HFF-Myc (cell line): ENCODE measurements around the gene PI4KA.

ENCODE experiments used
- DNase-seq: peaks from one replicate; pipeline ENCODE4 v3.0.0-alpha.2; 2011; ENCODE audit warnings: low read depth; ENCODE audit errors: extremely low read depth
- H3K4me3 ChIP-seq: replicated peaks from 2 replicates; pipeline ENCODE4 v1.5.1; 2011; ENCODE audit warnings: low read depth, mild to moderate bottlenecking, control low read depth, low read length
- CTCF ChIP-seq: IDR thresholded peaks from 2 replicates; pipeline ENCODE4 v1.5.1; 2012; ENCODE audit warnings: mild to moderate bottlenecking, low read depth, low read length, control low read depth; ENCODE audit errors: missing control alignments

PI4KA gene

GRCh38 chr22:20875296-20875695 is 16.7 kb upstream of the PI4KA start:
- H3K4me3 ChIP-seq: no peak overlapping the region
- no peak for DNase-seq
- no peak for TF ChIP-seq CTCF

- DNase-seq: no peak
- no peak overlapping the region for H3K4me3 ChIP-seq
- TF ChIP-seq CTCF: no peak
Measured at GRCh38 chr22:20873214-20873613, 14.6 kb upstream of the PI4KA start.

GRCh38 chr22:20869234-20869633 is 10.6 kb upstream of the PI4KA start:
- DNase-seq: no peak
- no peak for TF ChIP-seq CTCF
- H3K4me3 ChIP-seq: no peak overlapping the region

- H3K4me3 ChIP-seq: no peak overlapping the region
- peak; percentile 42 for DNase-seq
- TF ChIP-seq CTCF: no peak
Measured at GRCh38 chr22:20868025-20868962, 9.7 kb upstream of the PI4KA start.

- TF ChIP-seq CTCF: no peak
- no peak overlapping the region for H3K4me3 ChIP-seq
- no peak for DNase-seq
Measured at GRCh38 chr22:20867179-20868024, 8.8 kb upstream of the PI4KA start.

GRCh38 chr22:20866736-20867135 is 8.1 kb upstream of the PI4KA start:
- no peak for DNase-seq
- no peak overlapping the region for H3K4me3 ChIP-seq
- TF ChIP-seq CTCF: no peak
